ENCODE measurements around the gene CARM1.
"Not testable (repeated sequence)": the region's sequence is repeated elsewhere in the genome, so short reads cannot be mapped to it uniquely, and the experiment has no call there.

CARM1 gene

DNA sequence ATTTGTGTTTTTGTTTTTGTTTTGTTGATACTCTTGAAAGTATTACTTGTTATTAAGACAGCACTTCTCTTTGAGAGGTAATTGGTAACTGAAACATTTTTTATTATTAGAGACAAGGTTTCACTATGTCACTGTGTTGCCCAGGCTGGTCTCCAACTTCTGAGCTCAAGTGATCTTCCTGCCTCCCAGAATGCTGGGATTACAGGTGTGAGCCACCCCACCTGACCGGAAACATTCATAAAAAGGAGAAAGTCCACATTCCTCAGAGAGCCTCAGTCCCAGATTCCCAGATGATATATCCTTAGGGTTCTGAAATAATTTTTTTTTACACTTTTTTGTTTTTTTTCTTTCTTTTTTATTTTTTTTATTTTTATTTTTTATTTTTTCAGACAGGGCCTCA lies 2.7 kb downstream of the CARM1 start:
- DNase-seq (ENCODE audit: low read depth): no peak

DNA sequence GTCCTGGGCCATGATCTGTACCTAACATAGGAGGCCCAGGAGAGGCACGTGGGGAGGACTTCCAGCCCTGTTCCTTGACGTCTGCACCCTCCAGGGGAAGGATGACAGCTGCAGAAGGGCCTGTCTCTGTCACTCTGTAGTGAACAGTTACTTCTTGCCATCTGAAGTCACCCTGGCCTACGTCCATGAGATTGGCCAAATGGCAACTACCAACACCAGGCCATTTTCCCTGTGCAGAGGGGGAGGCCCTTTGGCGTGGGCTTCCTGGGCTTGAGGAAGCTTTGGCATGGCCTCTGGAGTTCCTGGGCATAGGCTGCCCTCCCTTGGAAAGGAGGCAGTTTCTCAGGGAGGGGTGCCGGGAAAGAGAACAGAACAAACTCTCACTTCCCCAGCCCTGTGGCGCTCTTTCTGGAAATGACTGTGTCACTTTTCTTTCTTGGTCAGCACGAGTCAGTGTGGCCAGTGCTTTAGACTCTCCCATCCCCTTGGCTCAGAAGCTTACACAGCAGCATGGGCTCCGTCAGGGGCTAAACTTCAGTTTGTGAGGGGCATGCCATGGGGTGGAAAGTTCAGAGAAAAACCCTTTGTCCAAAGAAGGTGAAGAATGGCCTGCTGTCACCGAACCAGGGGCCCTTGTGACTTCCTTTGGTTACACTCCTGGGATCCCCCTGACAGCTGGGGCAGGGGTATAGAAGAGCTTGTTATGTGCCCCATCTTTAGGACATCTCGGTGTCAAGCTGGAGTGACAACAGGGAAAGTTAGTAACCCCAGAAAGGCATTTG lies 5.3 kb downstream of the CARM1 start:
- DNase-seq (ENCODE audit: low read depth): no peak

DNA sequence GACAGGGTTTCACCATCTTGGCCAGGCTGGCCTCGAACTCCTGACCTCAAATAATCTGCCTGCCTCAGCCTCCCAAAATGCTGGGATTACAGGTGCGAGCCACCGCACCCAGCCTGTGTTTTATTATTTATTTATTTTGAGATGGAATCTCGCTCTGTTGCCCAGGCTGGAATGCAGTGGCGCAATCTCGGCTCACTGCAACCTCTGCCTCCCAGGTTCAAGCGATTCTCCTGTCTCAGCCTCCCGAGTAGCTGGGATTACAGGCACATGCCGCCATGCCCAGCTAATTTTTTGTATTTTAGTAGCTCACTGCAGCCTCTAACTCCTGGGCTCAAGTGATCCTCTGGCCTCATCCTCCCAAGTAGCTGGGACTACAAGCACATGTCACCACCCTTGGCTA lies 6.3 kb downstream of the CARM1 start:
- DNase-seq (ENCODE audit: low read depth): not testable (repeated sequence)

DNA sequence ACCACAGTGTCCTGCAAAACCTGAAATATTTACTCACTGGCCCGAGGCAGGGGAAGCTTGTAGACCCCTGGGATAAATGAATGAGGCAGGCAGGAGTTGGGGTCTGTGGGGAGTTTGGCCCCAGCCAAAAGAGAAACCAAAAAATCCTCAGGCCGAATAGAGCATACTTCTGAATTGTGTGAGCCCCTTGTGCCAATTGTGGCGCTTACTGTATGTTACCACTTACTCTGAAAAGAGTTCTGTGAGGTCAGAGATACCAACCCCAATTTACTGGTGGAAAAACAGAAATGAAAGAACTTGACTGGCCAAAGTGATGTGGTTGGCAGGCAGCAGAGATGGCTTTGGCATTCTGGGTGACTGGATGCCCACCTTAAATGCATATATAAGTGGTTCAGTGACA lies 6.9 kb downstream of the CARM1 start:
- DNase-seq (ENCODE audit: low read depth): no peak

DNA sequence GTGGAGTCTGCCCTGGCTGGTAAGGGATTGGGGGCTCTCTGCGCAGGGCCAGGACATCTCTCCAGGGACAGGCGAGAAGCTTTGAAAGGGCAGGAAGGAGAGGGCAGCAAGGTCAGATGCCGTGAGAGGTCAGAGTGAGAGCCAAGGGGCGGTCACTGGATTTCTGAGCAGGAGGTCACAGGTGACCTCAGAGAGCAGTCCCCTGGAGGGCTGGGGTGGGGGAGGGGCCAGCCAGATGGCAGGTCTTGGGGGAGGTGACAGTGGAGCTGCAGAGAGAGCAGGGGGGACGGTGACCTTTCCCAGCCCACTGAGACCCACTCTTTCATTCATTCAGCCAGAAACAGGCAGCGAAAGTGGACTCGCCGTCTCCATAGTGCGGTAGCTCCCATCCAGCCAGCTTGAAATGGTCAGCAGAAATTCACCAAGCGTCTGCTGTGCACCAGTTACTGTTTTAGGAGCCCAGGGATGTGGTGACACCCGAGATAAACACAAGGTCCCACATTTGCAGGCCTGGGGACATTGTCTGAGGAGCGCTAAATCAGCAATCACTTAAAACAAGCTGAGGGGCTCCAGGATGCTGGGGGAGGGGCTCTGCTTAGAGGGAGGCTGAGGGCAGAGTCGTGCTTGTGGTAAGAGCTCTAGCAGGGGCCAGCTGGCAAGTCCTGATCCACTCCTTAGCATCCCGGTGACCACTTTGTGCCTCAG lies 10.2 kb downstream of the CARM1 start:
- no peak for DNase-seq (ENCODE audit: low read depth)

DNA sequence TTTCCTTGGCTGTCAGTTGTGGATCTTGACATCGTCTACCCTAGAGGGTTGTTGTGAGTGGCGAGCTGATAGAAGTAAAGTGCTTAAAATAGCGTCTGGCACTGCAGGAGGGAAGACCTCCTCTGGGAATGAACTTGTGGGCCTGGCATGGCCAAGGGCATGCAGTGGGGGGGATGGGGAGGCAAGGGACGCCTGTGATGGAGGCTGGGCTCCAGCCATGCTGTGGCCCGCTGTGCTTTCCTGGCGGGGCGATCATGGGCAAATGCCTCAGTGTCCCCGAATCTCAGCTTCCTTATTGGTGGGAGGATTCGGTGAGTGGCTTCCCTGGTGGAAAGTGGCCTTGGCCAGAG lies 10.7 kb downstream of the CARM1 start:
- DNase-seq (ENCODE audit: low read depth): no peak

DNA sequence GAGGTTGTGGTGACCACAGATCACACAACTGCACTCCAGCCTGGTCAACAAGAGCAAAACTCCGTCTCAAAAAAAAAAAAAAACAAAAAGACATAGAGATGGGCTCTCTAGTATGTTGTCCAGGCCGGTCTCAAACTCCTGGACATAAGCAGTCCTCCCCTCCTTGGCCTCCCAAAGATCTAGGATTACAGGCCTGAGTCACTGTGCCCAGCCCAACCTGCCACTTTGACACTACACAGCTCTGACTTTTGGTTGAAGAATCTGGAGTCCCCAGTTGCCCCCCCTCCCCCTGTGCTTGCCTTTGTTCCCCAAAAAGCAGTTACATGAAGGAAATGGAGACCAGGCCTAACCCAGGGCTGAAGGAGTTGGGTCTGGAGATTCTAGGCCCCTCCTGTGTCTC lies 12.9 kb downstream of the CARM1 start:
- peak; percentile 80 for DNase-seq (ENCODE audit: low read depth)

DNA sequence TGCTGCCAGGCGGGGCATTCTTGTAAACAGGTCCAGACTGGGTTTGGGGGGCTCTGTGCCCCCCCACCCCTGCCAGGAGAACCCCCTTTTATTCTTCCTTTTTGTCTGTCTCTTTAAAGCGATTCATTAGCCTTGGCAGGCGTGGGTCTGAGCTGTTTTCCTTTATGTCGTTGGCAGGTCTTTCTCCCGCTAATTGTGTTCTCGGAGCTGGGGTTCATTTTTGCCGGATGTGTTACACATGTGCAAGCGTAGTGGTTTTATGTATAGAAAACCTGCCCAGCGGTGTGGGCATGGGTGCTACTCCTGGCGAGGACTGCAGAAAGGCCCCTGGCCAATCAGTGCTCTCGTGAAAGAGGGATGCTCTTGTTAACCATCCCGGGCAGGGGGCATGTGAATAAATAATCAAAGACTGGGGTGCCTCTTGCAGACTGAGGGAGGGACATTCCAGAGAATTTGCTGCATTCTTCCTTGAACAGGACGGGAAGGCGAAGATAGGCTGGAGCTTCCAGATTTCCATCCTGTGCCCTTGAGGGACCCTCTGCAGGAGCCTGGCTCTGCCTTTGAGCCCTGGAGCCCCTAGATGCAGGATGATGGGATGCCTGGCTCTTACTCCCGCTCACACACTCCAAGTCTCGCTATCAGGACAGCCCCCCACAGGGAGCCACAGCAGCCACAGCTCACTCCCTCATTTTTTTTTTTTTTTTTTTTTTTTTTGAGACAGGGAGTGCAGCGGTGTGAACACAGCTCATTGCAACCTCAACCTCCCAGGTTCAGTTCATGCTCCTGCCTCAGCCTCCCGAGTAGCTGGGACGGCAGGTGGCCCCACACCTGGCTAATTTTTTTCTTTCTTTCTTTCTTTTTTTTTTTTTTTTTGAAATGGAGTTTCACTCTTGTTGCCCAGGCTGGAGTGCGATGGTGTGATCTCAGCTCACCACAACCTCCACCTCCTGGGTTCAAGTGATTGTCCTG lies 14.1 kb downstream of the CARM1 start:
- DNase-seq (ENCODE audit: low read depth): peak; percentile 34

DNA sequence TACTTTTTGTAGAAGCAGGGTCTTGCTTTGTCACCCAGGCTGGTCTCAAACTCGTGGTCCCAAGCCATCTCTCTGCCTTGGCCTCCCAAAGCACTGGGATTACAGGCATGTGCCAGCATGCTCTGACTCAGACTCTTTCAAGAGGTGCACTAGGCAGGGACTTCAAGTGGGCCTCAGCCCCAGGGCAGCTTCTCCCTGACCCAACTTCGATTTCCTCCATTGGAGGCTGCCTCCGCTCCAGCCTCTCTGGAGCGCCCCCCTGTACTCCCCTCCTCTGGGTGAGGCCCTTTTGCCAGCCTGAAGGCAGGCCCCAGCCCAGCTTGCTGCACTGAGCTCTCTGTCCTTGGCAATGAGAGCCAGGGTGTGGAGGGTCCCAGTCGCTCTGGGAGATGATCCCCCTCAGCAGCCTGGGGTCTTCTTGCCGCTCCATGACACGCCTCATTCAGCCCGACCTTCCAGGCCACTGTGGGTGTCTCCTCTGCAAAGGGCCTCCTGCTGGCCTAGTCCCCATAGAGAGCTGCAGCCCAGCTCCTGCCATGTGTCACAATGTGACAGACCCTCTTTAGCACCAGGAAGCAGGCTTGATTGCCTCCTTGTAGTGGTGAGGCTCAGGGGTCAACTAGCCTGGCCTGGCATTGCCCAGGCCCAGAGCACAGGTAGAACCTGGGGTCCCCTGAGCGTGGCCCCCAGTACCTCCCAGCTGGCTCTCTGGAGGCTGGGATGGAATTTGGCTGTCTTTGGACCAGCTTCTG lies 16.4 kb downstream of the CARM1 start:
- DNase-seq (ENCODE audit: low read depth): peak; percentile 39

DNA sequence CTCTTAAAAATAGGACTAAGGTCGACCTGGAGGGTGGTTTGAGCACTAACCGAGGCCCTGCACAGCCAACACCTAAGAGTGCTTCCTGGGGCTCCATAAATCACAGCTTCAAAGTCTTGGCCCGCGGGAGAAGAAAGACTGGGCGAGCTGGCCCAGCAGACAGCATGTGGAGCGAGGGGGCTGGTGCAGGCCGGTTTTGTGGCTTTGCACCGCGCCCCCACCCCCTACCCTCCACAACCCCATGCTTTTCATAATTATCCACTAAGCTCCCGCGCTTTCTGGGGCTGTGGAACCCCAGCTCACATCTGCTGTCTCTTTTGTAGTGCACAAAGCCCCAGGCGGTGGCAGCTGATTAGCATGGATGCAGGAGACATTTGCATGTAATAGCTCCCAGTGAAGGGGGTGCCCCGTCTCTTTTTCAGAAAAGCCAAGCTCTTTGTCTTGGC lies 17.1 kb downstream of the CARM1 start:
- no peak for DNase-seq (ENCODE audit: low read depth)

DNA sequence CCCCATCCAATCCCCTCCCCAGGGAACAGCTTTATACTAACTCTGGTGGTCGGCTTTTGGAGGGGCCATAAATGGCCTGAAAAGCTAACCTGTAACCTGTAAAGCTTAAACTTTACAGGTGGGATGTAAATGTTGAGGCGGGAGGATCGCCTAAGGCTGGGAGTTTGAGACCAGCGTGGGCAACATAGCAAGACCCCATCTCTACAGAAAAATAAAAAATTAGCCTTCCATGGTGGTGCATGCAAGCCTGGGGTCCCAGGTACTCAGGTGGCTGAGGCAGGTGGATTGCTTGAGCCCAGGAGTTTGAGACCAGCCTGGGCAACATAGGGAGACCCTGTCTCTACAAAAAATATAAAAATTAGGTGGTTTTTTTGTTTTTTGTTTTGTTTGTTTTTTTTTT lies 18.5 kb downstream of the CARM1 start:
- no peak for DNase-seq (ENCODE audit: low read depth)

DNA sequence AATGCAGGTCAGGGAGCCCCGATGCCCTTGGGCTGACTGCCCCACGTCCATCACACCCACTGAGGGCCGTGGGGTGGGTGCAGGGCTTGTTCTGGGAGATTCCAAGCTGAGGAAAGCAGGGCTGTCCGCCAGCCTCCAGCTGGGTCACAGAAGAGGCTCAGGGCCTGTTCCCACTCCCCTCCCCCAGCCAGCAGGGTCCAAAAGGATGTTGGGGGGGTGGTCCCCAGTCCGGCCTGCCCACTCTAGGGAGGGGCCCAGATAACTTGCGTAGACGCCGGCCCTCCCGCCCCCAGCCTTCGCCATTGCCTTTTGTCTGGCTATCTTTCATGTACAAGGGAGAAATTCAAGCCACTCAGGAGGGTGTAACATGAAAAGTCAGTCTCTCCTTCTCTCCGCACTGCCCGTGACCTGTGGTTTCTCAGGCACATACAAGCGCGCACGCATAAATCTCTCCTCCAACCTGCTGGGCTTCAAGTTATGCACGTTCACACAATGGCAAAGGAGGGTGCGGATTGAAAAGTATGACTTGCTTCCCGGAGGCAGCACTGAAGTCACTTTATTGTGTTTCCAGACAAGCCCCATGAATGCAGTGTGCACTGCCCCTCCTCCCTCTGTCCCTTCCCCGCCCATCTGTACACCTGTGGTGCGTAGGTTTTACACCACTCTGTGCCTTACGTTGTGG lies 20.2 kb downstream of the CARM1 start:
- DNase-seq (ENCODE audit: low read depth): no peak

DNA sequence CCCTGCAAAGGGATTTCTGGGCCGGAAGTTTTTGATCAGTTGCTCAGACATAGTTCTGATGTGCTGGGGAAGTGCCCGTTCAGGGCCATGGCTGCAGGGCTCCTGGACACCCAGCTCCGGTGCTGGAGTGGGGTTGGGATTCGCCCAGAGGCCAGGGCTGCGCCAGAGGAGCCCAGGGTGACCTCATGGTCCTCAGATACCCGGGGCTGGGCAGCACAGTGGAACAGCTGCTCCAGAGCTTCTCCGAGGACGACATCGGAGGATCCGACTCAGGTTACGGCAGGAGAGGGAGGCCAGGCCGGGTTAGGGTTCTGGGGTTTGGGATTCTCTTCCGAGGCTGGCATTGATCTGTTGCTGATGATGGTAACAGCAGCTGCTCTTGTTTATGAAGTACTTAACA lies 20.9 kb downstream of the CARM1 start:
- DNase-seq (ENCODE audit: low read depth): no peak

DNA sequence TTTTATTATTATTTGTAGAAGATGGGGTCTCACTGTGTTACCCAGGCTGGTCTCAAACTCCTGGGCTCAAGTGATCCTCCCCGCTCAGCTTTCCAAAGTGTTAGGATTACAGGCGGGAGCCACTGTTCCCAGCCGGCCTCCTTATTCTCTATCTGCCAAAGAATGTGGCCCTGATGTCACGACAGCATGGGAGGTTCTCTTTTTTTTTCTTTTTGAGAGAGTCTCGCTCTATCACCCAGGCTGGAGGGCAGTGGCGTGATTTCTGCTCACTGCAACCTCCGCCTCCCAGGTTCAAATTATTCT lies 23.5 kb downstream of the CARM1 start:
- no peak for DNase-seq (ENCODE audit: low read depth)

DNA sequence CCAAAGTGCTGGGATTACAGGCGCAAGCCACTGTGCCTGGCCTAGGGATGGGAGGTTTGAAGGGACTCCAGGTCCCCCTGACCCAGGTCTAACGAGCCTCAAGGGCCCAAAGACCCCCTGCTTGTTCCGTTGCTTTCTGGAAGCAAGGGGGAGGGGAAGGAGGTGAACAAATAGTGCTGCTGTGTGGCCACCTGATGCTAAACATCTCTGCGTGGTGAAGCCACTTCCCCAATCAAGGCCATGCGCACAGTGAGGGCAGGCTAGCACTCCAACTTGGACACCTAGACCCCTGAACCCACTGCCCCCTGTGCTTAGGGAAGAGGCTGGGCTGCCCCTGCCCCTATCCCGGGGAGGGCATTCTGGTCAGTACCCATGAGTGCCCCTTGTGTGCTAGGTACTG lies 24.0 kb downstream of the CARM1 start:
- DNase-seq (ENCODE audit: low read depth): no peak

DNA sequence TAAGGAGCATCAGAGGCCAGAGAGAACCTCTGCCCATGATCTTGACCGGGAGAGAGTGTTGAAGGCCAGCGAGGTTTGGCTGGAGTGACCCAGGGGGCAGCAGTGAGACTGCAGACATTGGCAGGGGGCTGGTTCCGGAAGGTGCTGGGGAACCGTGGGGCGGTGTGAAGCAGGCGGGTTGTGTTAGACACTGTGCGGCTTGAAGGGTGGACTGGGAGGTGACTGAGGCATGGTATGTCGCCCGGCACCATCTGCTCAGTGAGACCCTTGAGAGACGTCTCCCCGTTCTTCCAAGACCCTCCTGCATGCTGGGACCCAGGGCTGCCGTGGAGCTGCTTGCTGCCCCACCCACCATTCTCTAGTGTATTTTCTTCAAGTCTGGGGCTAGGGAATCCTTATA lies 24.6 kb downstream of the CARM1 start:
- DNase-seq (ENCODE audit: low read depth): no peak

DNA sequence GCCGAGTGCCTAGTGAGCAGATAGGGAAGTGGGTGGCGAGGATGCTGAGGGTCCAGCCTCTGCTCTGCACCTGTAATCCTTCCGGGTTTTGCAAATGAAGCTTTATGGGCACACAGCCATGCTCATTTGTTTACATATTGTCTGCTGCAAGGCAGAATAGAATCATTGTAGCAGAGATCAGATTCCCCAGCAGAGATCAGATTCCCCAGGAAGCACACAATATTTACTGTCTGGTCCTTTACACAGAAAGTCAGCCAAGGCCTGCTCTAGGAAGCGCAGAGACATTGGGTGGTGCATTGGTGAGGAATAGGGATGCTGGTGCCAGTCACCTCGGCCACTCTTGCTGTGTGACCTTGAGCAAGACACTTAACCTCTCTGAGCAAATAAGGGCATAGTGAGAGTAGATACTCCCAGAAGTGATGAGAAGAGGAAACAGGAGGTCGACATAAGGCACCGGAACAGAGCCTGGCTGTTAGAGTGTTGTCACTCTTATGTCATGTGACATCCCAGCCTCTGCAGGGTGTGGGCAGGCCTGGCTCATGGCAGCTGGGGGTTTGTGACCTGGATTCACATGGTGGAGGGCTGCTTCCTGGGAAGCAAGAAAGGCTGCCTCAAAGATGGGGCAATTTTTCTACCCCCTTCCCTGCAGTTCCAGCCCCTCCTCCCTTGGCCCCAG lies 25.6 kb downstream of the CARM1 start:
- no peak for DNase-seq (ENCODE audit: low read depth)

DNA sequence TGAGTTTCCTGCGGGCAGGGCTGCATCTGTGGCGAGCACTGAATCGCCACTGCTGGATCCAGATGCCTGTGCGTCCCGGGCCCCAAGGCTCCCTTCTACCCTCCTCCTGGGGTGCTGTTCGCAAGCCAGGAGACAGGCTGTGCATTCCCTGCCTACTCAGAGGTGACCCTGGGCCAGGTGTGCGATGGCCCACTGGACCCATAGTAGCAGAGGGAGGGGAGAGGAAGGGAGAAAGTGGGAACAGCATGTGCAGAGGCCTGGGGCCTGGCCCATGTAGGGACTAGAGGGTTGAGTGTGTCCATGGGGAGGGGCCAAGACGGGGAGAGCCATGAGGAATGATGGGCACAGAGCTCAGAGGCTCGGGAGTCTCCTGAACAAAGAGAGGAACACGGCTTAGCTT lies 27.3 kb downstream of the CARM1 start:
- DNase-seq (ENCODE audit: low read depth): no peak

DNA sequence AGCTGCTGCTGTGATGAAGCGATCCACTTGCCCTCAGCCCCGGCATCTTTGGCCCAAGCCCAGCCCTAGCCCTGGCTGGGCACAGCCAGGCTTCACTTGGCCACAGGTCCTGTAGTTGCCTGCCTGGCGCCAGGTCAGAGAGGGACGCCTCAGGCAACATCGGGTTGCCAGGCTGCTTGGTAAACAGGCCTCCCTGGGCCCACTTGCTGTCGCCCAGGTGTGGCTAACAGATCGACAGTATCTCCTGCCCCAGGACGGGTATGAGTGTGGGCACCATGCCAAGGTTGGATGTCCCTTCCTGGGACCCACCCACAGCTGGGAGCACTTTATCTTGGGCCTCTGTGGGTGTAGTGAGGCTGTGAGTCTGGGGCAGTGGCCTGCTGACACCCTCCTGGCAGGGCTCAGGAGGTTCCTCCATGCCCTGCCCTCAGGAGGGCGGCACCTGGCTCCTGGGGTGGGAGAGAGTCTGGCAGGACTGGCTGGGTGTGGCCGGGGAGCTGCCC lies 27.8 kb downstream of the CARM1 start:
- DNase-seq (ENCODE audit: low read depth): no peak

DNA sequence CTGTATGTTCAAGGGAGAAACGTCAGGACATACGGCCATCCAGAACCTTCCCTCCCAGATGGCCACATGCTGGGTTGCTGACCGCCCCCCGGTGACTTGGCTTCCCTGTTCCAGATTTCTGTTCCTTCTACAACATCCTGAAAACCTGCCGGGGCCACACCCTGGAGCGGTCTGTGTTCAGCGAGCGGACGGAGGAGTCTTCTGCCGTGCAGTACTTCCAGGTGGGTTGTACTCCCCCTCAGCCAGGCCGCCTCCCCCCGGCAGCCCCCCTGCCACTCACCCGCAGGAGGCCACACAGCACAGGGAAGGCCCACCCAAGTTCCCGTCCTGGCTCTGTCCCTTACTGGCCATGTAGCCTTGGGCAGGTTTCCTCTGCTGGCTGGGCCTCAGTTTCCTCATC lies 36.6 kb downstream of the CARM1 start:
- no peak for DNase-seq (ENCODE audit: low read depth)
